Lower lobe of right lung (tissue), 2 donors: ENCODE results near the gene SCRT2. TPM values are rescaled to one million over a fixed set of nuclear protein-coding genes. Genes with fewer than 3 reads are reported as not detected.
A peak's percentile ranks its signal among the peaks of the same experiment; 100 is the strongest.

Experiments used
- ATAC-seq, 2 donors: fragments of 200-7000 bp; cut with Tn5 transposase; one replicate each; pipeline ENCODE4 v1.9.1; 2020 to 2022; ENCODE audit warnings: mild to moderate bottlenecking in 2 of 2, moderate library complexity in 2 of 2
- DNase-seq: peaks from one replicate; pipeline ENCODE4 v3.0.0-alpha.2; 2020
- H3K27ac ChIP-seq: fragments of 200-600 bp; one replicate; pipeline ENCODE4 v1.8.0; 2022
- H3K27me3 ChIP-seq: fragments of 200-600 bp; one replicate; pipeline ENCODE4 v1.8.0; 2022; ENCODE audit warnings: low read depth
- H3K36me3 ChIP-seq: fragments of 200-600 bp; one replicate; pipeline ENCODE4 v1.8.0; 2022; ENCODE audit warnings: mild to moderate bottlenecking
- H3K4me1 ChIP-seq: fragments of 200-600 bp; one replicate; pipeline ENCODE4 v1.8.0; 2022
- H3K4me3 ChIP-seq: fragments of 200-600 bp; one replicate; pipeline ENCODE4 v1.8.0; 2022; ENCODE audit warnings: mild to moderate bottlenecking
- H3K9me3 ChIP-seq: fragments of 200-600 bp; one replicate; pipeline ENCODE4 v1.8.0; 2022
- CTCF ChIP-seq: fragments of 200-600 bp; IDR thresholded peaks from one replicate; pipeline ENCODE4 v1.8.0; 2022; ENCODE audit warnings: antibody characterized with exemption, mild to moderate bottlenecking
- intact Hi-C: fragments of 100-400 bp; cut with DNase I; formaldehyde crosslinking; loops from one replicate; pipeline ENCODE4 v1.11.0; 2022
- total RNA-seq: library from RNA; stranded (reverse); fragmentation: NEBNext Ultra II Directional; extraction: Animal tissue kit (Norgen Biotek cat#: 25700); gene quantifications from one replicate; pipeline ENCODE4 v1.2.1, GENCODE V29; 2021
- donor health status: DM: no; HTN: yes; CAD: no; lungs with severe emphysema.

Gene SCRT2
- total RNA-seq, 1 donor from 2014 or later, result not detected

DNA sequence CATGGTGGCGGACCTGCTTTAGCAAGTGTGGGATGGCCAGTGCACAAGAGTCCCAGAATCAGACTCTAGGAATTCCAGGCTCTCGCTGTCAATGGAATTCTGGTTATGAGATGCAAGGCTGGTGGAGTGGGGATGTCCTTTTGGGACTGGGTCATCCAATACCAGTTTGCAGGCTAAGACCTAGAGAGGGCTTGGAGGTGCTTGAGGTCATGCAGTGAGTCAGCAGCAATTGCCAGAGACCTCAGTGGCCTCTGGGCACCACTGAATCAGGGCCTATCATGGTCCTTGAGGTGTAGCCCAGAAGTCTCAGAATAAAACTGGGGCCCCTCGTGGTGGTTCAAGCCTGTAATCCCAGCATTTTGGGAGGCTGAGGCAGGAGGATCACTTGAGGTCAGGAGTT, 1.4 kb upstream of the SCRT2 start:
- Histone ChIP-seq H3K9me3 (no peaks in the 10 kb centered on the region), H3K4me1 (peaks cover 18% of the 10 kb centered on the region), H3K27me3 (peaks cover 78% of the 10 kb centered on the region), H3K27ac (no peak overlapping the region), H3K36me3 (no peaks in the 10 kb centered on the region), H3K4me3 (no peak overlapping the region)
- no peak for TF ChIP-seq CTCF
- no peak for DNase-seq
- intact Hi-C loops, result no loop called here
- ATAC-seq, result no peak

DNA sequence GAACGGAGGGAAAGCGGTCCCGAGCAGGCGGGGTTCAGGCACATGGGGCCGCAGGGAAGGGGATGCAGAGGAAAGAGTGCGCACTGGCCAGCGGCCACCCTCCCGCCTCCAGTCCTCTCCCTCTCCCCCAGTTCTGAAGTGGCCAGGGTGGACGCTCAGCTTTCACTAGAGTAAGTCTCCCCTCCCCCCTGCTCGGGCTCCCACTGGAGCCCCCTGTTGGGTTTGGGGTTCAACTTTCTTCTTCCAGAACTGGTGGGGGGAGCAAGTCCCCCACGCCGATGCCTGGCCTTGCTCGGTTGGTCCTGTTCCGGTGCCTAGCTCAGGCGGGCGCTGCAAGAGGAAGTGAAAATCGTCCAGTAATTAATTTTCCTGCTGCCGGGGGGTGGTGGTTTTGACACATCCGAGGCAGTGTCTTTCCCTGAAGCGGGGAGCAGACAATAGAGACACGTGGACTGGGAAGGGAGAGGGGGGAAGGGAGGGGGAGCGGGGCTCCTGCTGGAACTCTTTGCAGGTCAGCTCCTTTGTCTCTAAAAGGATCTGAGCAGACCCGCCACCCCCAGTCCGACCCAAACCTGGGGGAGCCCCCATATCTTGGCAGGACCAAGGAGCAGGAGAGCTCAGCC, 824 bp upstream of the SCRT2 start:
- intact Hi-C loops, result no loop called here
- H3K4me1 ChIP-seq, result peaks cover 18% of the 10 kb centered on the region
- ATAC-seq (peak in 1 of 2 donors; percentile 6), DNase-seq (no peak)
- TF ChIP-seq CTCF, result no peak
- H3K27me3 ChIP-seq, result peaks cover 81% of the 10 kb centered on the region
- H3K27ac ChIP-seq, result no peak overlapping the region
- H3K9me3 ChIP-seq, result no peaks in the 10 kb centered on the region
- H3K36me3 ChIP-seq, result no peaks in the 10 kb centered on the region
- no peak overlapping the region for H3K4me3 ChIP-seq

DNA sequence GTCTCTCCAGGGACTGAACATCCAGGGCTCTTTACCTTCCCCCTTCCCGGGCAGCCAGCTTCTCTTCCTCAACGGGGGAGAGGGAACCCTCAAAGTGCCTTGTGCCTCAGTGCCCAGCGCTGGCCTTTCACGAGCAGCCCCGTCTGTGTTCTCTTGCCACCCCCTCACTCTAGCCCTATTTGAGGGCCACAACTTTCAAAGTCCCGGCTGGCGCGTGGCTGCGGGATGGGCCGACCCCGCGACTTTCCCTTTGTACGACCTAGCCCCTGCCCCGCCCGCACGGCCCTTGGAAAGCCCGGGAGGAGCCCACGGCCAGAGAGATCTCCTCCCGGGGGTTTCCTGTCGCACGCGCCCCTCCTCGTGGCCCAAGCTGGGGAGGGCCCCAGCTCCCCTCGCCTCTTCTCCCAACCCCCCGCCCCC, 559 bp downstream of the SCRT2 start:
- ATAC-seq, result no peak
- peaks cover 81% of the 10 kb centered on the region for H3K27me3 ChIP-seq

DNA sequence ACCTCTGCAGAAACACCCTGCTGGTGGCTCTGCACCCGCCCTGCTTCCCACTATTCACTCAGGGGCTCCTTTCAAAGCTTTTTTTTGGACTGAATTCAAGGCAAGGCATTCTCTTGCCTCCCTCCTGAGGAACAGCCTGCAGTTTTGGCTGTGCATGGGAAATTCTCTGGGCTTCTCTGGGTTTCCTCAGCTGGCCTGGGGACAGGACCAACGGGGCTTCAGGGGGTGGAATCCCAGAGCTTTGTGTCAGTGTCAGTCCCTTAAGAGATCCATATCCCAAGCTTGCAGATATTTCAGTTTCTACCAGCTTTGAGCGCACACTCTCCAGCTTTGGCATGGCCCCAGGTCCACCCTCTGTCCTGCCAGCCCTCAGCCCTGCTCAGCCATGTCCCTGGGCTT, 2.0 kb downstream of the SCRT2 start:
- Histone ChIP-seq H3K4me1 (peaks cover 18% of the 10 kb centered on the region), H3K4me3 (no peak overlapping the region), H3K36me3 (no peaks in the 10 kb centered on the region), H3K9me3 (no peaks in the 10 kb centered on the region), H3K27ac (no peak overlapping the region), H3K27me3 (peaks cover 78% of the 10 kb centered on the region)
- intact Hi-C loops, result no loop called here
- DNase-seq, result no peak
- no peak for TF ChIP-seq CTCF
- ATAC-seq, result no peak

More for the DNA sequence above, 559 bp downstream of the SCRT2 start:
- Histone ChIP-seq H3K27ac (no peak overlapping the region), H3K36me3 (no peaks in the 10 kb centered on the region), H3K9me3 (no peaks in the 10 kb centered on the region), H3K4me3 (no peak overlapping the region), H3K4me1 (peaks cover 18% of the 10 kb centered on the region)
- no peak for DNase-seq
- TF ChIP-seq CTCF, result no peak
- intact Hi-C loops, result no loop called here

- Histone ChIP-seq H3K27me3 (peaks cover 75% of the 10 kb centered on the region), H3K9me3 (no peaks in the 10 kb centered on the region), H3K27ac (no peak overlapping the region), H3K4me3 (no peak overlapping the region), H3K36me3 (no peaks in the 10 kb centered on the region), H3K4me1 (peaks cover 18% of the 10 kb centered on the region)
- no peak for ATAC-seq
- peak; percentile 10 for TF ChIP-seq CTCF
- DNase-seq, result no peak
- intact Hi-C loops, result no loop called here
These were observed 2.5 kb downstream of the SCRT2 start for GRCh38 chr20:672963-673602.
